Measurements from ENCODE around the gene NME3. TPM values are rescaled to one million over a fixed set of nuclear protein-coding genes. Genes with fewer than 3 reads are reported as not detected.

Gene NME3
- total RNA-seq, 1 experiment from 2014 or later, result 76.9 TPM

DNA sequence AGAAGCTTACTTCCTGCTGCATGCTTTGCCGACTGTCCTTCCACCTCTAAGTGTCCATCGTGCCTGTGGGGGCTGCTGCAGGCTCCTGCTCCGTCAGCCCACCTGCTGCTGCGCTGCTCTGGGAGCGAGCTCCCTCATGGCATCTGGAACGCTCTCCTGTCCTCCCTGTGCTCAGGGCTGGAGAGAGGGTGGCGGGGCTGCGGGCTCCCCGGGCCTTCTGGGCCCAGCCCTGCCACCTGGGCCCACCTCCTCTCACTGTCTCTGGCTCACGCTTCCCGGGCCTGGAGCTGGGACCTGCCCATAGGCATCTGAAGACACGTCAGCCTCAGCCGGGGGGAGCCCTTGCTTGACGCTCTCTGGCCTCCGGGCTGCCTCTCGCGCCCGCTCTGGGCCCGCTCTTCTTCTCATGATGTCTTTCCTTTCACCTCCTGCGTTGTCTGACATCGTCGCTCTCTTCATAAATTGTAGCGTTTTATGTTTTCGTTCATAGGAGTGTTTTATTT is 27.0 kb downstream of the NME3 start:
- Mint-ChIP-seq H3K27me3 (ENCODE audit: low read depth) (no peaks in the 10 kb centered on the region; the same call in 1 of the 2 replicates), H3K27ac (no peak overlapping the region), H3K36me3 (ENCODE audit: insufficient read depth in 1 of 3, low read depth in 3 of 3) (peaks cover 3 to 14% (median 13%) of the 10 kb centered on the region in 3 experiments), H3K4me3 (no peak overlapping the region; a peak in 1 of 5 replicates), H3K4me1 (no peaks in the 10 kb centered on the region), H3K9me3 (no peaks in the 10 kb centered on the region)
- Histone ChIP-seq H2BK20ac (ENCODE audit: low read depth, low read length, poor library complexity, severe bottlenecking) (no peak overlapping the region), H3K4me1 (ENCODE audit: insufficient read depth, low read length) (no peaks in the 10 kb centered on the region), H3K27me3 (ENCODE audit: insufficient read depth, low read length) (no peaks in the 10 kb centered on the region), H2BK12ac (ENCODE audit: insufficient read length, low read depth, low read length) (no peak overlapping the region), H4K5ac (ENCODE audit: insufficient read length, low read depth, low read length) (no peak overlapping the region), H3K23ac (ENCODE audit: insufficient read length, low read depth, low read length) (no peak overlapping the region), H3K56ac (ENCODE audit: insufficient read length, low read depth, low read length) (no peak overlapping the region), H2BK15ac (ENCODE audit: low read depth, low read length) (no peak overlapping the region), H2AFZ (ENCODE audit: low read length) (no peak overlapping the region), H4K20me1 (ENCODE audit: control insufficient read depth, insufficient read depth, insufficient read length) (peaks cover 3% of the 10 kb centered on the region), H3K9me3 (ENCODE audit: control insufficient read depth, low read depth, low read length) (peaks cover 4% of the 10 kb centered on the region), H3K23me2 (ENCODE audit: insufficient read length, low read depth, low read length, poor library complexity, severe bottlenecking) (no peaks in the 10 kb centered on the region), H2BK5ac (ENCODE audit: insufficient read length, low read length) (no peak overlapping the region), H3K18ac (ENCODE audit: insufficient read length, low read depth, low read length) (no peak overlapping the region), H4K91ac (ENCODE audit: insufficient read length, low read depth, low read length) (no peak overlapping the region), H2BK120ac (ENCODE audit: low read depth, low read length, poor library complexity, severe bottlenecking) (no peak overlapping the region), H3K27ac (ENCODE audit: insufficient read length, low read depth, low read length) (no peak overlapping the region), H3K79me2 (ENCODE audit: insufficient read depth, low read length) (no peaks in the 10 kb centered on the region), H3K4me2 (ENCODE audit: insufficient read depth, insufficient read length, low read length) (no peak overlapping the region), H3K9ac (ENCODE audit: extremely low read depth, insufficient read length, low read length) (no peak overlapping the region), H3K79me1 (ENCODE audit: insufficient read depth, low read depth, low read length, poor library complexity, severe bottlenecking) (no peaks in the 10 kb centered on the region), H3K14ac (ENCODE audit: insufficient read depth, low read length) (no peak overlapping the region), H2AK5ac (ENCODE audit: insufficient read length, low read length) (no peak overlapping the region), H4K8ac (replicated peaks; ENCODE audit: insufficient read length, low read depth, low read length) (no peak overlapping the region), H3T11ph (ENCODE audit: low read length) (no peak overlapping the region), H3K4ac (ENCODE audit: low read depth, low read length) (no peak overlapping the region)
- TF ChIP-seq, protein P1, sequence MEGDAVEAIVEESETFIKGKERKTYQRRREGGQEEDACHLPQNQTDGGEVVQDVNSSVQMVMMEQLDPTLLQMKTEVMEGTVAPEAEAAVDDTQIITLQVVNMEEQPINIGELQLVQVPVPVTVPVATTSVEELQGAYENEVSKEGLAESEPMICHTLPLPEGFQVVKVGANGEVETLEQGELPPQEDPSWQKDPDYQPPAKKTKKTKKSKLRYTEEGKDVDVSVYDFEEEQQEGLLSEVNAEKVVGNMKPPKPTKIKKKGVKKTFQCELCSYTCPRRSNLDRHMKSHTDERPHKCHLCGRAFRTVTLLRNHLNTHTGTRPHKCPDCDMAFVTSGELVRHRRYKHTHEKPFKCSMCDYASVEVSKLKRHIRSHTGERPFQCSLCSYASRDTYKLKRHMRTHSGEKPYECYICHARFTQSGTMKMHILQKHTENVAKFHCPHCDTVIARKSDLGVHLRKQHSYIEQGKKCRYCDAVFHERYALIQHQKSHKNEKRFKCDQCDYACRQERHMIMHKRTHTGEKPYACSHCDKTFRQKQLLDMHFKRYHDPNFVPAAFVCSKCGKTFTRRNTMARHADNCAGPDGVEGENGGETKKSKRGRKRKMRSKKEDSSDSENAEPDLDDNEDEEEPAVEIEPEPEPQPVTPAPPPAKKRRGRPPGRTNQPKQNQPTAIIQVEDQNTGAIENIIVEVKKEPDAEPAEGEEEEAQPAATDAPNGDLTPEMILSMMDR (conservative IDR thresholded peaks at IDR 0.05), result no peak
- no peak for DNase-seq
- no CpG with 5 or more reads among the region's 24 CpGs for WGBS (ENCODE audit: extremely low coverage, insufficient read length, low lambda C conversion rate)

Measured in H9 (cell line).